MM.1S (cell line): ENCODE results near the gene CYB5R2.

Source experiments
- DNase-seq: peaks from one replicate; pipeline ENCODE4 v3.0.0-alpha.2; 2015
- H2AFZ ChIP-seq: fragments of 300-600 bp; sonication (generic); 2 replicates; pipeline ENCODE4 v1.6.0; 2016; ENCODE audit warnings: antibody characterized with exemption, low read length
- H3F3A ChIP-seq: fragments of 300-600 bp; sonication (generic); 2 replicates; pipeline ENCODE4 v1.6.1; 2016; ENCODE audit warnings: mild to moderate bottlenecking, antibody characterized with exemption, low read length, moderate library complexity, mixed read lengths; ENCODE audit not compliant: insufficient read depth
- H3K27ac ChIP-seq: fragments of 300-600 bp; sonication (generic); 2 replicates; pipeline ENCODE4 v1.5.1; 2016; ENCODE audit warnings: mild to moderate bottlenecking, low read length
- H3K27me3 ChIP-seq: fragments of 300-600 bp; sonication (generic); replicated peaks from 2 replicates; pipeline ENCODE4 v1.6.0; 2016; ENCODE audit warnings: low read length; ENCODE audit not compliant: insufficient read depth
- H3K36me3 ChIP-seq: fragments of 300-600 bp; sonication (generic); replicated peaks from 2 replicates; pipeline ENCODE4 v1.6.1; 2016; ENCODE audit warnings: mild to moderate bottlenecking, low read length, mixed read lengths; ENCODE audit not compliant: insufficient read depth
- H3K4me1 ChIP-seq: fragments of 300-600 bp; sonication (generic); 2 replicates; pipeline ENCODE4 v1.6.1; 2016; ENCODE audit warnings: low read length, mixed read lengths
- H3K4me2 ChIP-seq: fragments of 300-600 bp; sonication (generic); 2 replicates; pipeline ENCODE4 v1.6.0; 2016; ENCODE audit warnings: low read depth, low read length
- H3K4me3 ChIP-seq: fragments of 300-600 bp; sonication (generic); 2 replicates; pipeline ENCODE4 v1.5.1; 2016; ENCODE audit warnings: low read length, mixed read lengths
- H3K79me2 ChIP-seq: fragments of 300-600 bp; sonication (generic); 2 replicates; pipeline ENCODE4 v1.6.1; 2016; ENCODE audit warnings: mixed run types, low read length, mixed read lengths
- H3K9ac ChIP-seq: fragments of 300-600 bp; sonication (generic); 2 replicates; pipeline ENCODE4 v1.6.1; 2016; ENCODE audit warnings: low read length, mixed read lengths
- H3K9me2 ChIP-seq: fragments of 300-600 bp; sonication (generic); replicated peaks from 2 replicates; pipeline ENCODE4 v1.6.1; 2016; ENCODE audit warnings: mild to moderate bottlenecking, low read length, mixed read lengths; ENCODE audit not compliant: insufficient read depth
- H3K9me3 ChIP-seq: fragments of 300-600 bp; sonication (generic); replicated peaks from 2 replicates; pipeline ENCODE4 v1.6.1; 2016; ENCODE audit warnings: mild to moderate bottlenecking, low read length, mixed read lengths; ENCODE audit not compliant: insufficient read depth
- H4K20me1 ChIP-seq: fragments of 300-600 bp; sonication (generic); 2 replicates; pipeline ENCODE4 v1.6.1; 2016; ENCODE audit warnings: mild to moderate bottlenecking, low read length, moderate library complexity, mixed read lengths; ENCODE audit not compliant: insufficient read depth
- EZH2 ChIP-seq: fragments of 300-600 bp; sonication (generic); optimal IDR thresholded peaks from 2 replicates; pipeline ENCODE3; 2017; ENCODE audit warnings: low read depth, mild to moderate bottlenecking, antibody characterized with exemption, low read length, mixed read lengths
- EZH2phosphoT487 ChIP-seq: fragments of 300-600 bp; sonication (generic); IDR thresholded peaks from 2 replicates; pipeline ENCODE4 v1.6.1; 2018; ENCODE audit warnings: antibody characterized with exemption, low read length
- TF ChIP-seq, protein P1 (sequence below): fragments of 300-600 bp; sonication (generic); IDR thresholded peaks from 2 replicates; pipeline ENCODE4 v1.5.1; 2016; ENCODE audit warnings: antibody characterized with exemption, low read length, mixed read lengths

The CYB5R2 gene

DNA sequence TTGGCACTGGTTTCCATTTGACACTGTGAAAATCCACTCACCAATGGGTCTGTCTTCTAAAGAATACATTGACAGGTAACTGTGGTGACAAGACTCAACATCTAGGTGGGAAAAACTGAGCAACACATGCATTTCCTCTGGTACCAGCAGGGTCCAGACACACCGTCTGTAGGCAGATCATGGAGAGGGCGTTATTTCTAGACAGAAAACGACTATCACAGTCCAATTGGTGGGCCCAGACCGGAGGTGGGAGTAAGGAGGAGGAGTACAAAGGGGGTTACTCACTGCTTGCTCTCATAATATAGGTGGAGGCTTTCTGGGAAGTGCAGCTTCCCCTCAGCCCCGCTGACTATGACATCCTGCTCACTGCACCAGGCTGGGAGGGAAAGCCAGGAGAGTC is 23.1 kb upstream of the CYB5R2 start:
- 0 out of 2 replicates have a peak, but pooled peaks cover 6% of the 10 kb centered on the region for H3K27me3 ChIP-seq
- H3K36me3 ChIP-seq = no peaks in the 10 kb centered on the region
- H3K4me2 ChIP-seq = no peak overlapping the region
- no peaks in the 10 kb centered on the region for H3K79me2 ChIP-seq
- peaks cover 3% of the 10 kb centered on the region; the same call in 1 of the 2 replicates for H3K4me1 ChIP-seq
- TF ChIP-seq EZH2phosphoT487 = no peak
- TF ChIP-seq EZH2 = no peak
- H3K9ac ChIP-seq = no peak overlapping the region
- DNase-seq = no peak
- H3K9me3 ChIP-seq = no peaks in the 10 kb centered on the region
- no peak overlapping the region for H2AFZ ChIP-seq
- no peaks in the 10 kb centered on the region for H3F3A ChIP-seq
- H4K20me1 ChIP-seq = no peaks in the 10 kb centered on the region
- no peak overlapping the region for H3K4me3 ChIP-seq
- no peaks in the 10 kb centered on the region for H3K9me2 ChIP-seq
- no peak overlapping the region for H3K27ac ChIP-seq

- H3K36me3 ChIP-seq = no peaks in the 10 kb centered on the region
- H3K27me3 ChIP-seq = 0 out of 2 replicates have a peak, but pooled peaks cover 6% of the 10 kb centered on the region
- H3K4me3 ChIP-seq = 0 out of 2 replicates have a peak overlapping the region, but pooled peaks have one; percentile 14
- H3K9me2 ChIP-seq = no peaks in the 10 kb centered on the region
- peak overlapping the region; percentile 9; the same call in 1 of the 2 replicates for H2AFZ ChIP-seq
- TF ChIP-seq EZH2 = no peak
- TF ChIP-seq, protein P1, sequence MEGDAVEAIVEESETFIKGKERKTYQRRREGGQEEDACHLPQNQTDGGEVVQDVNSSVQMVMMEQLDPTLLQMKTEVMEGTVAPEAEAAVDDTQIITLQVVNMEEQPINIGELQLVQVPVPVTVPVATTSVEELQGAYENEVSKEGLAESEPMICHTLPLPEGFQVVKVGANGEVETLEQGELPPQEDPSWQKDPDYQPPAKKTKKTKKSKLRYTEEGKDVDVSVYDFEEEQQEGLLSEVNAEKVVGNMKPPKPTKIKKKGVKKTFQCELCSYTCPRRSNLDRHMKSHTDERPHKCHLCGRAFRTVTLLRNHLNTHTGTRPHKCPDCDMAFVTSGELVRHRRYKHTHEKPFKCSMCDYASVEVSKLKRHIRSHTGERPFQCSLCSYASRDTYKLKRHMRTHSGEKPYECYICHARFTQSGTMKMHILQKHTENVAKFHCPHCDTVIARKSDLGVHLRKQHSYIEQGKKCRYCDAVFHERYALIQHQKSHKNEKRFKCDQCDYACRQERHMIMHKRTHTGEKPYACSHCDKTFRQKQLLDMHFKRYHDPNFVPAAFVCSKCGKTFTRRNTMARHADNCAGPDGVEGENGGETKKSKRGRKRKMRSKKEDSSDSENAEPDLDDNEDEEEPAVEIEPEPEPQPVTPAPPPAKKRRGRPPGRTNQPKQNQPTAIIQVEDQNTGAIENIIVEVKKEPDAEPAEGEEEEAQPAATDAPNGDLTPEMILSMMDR = no peak
- no peak for TF ChIP-seq EZH2phosphoT487
- no peak overlapping the region; the same call in 1 of the 2 replicates for H3K9ac ChIP-seq
- peak overlapping the region; percentile 27 for H3K4me2 ChIP-seq
- H3K27ac ChIP-seq = no peak overlapping the region
- no peaks in the 10 kb centered on the region for H3K9me3 ChIP-seq
- no peaks in the 10 kb centered on the region for H4K20me1 ChIP-seq
- H3F3A ChIP-seq = no peaks in the 10 kb centered on the region
- DNase-seq = no peak
- H3K79me2 ChIP-seq = no peaks in the 10 kb centered on the region
- H3K4me1 ChIP-seq = peaks cover 3% of the 10 kb centered on the region; the same call in 1 of the 2 replicates
Observed at GRCh38 chr11:7694235-7694634, 20.9 kb upstream of the CYB5R2 start.

DNA sequence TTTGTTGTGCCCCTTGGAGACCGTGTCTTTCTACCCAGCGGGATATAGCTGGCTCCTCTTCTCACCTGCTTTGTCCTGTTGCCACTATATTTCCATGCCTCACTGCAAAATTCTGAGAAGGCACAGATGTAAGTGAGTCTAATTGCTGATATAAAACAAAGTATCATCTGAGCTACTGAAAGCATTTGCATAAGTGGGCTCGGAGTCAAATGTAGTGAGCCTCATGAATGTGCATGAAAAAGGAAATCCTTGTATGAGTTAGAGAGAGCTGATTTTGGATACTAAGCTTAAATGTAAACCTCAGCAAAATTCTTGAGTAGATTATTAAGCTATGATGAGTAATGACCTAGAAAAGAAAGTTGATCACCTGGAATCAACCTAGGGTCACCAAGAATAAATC is 19.1 kb upstream of the CYB5R2 start:
- no peaks in the 10 kb centered on the region for H3F3A ChIP-seq
- H2AFZ ChIP-seq = no peak overlapping the region
- no peaks in the 10 kb centered on the region for H3K9me2 ChIP-seq
- no peaks in the 10 kb centered on the region for H3K79me2 ChIP-seq
- no peak overlapping the region for H3K9ac ChIP-seq
- H3K36me3 ChIP-seq = no peaks in the 10 kb centered on the region
- no peak overlapping the region for H3K4me3 ChIP-seq
- TF ChIP-seq EZH2 (no peak), EZH2phosphoT487 (no peak)
- no peak overlapping the region for H3K27ac ChIP-seq
- no peak for DNase-seq
- peaks cover 3% of the 10 kb centered on the region; the same call in 1 of the 2 replicates for H3K4me1 ChIP-seq
- H3K9me3 ChIP-seq = no peaks in the 10 kb centered on the region
- no peaks in the 10 kb centered on the region for H4K20me1 ChIP-seq
- no peak overlapping the region for H3K4me2 ChIP-seq
- 0 out of 2 replicates have a peak, but pooled peaks cover 6% of the 10 kb centered on the region for H3K27me3 ChIP-seq

- Histone ChIP-seq H3K79me2 (no peaks in the 10 kb centered on the region), H3K9me3 (no peaks in the 10 kb centered on the region), H3K4me3 (no peak overlapping the region), H3K36me3 (no peaks in the 10 kb centered on the region), H2AFZ (no peak overlapping the region), H3K9me2 (no peaks in the 10 kb centered on the region), H3K27me3 (0 out of 2 replicates have a peak, but pooled peaks cover 6% of the 10 kb centered on the region), H3K27ac (no peak overlapping the region), H3K4me1 (peaks cover 3% of the 10 kb centered on the region; the same call in 1 of the 2 replicates), H3F3A (no peaks in the 10 kb centered on the region), H3K9ac (no peak overlapping the region), H4K20me1 (no peaks in the 10 kb centered on the region), H3K4me2 (no peak overlapping the region)
- TF ChIP-seq, protein P1 = no peak
- TF ChIP-seq EZH2phosphoT487 = no peak
- TF ChIP-seq EZH2 = no peak
- no peak for DNase-seq
Observed at GRCh38 chr11:7691759-7692350, 18.6 kb upstream of the CYB5R2 start.
